NCI-H187 treated with DMSO at 0.1 percent for 48 hours (cell line): Measurements from ENCODE around the gene C5AR1.
"Not testable (repeated sequence)": the region's sequence is repeated elsewhere in the genome, so short reads cannot be mapped to it uniquely, and the experiment has no call there.

ENCODE experiments used
- DNase-seq: peaks from one replicate; lab custom pipeline; 2025; lab: John Stamatoyannopoulos, UW

C5AR1 gene

DNA sequence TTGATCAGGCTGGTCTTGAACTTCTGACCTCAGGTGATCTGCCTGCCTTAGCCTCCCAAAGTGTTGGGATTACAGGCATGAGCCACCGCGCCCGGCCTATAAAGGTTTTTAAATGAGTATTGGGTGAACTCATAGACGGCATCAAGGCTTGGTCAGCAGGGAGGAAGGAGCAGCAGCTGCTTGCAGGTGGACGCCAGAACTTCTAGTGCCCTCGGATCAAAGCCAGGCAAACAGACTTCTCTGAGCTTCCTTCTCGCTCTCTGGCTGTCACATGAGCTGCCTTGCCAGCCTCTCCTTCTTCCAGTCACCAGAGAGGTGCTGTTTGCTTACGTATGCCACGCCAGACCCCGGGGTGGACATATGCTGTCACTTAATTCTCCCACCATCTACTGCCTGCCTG, 55.8 kb downstream of the C5AR1 start:
- not testable (repeated sequence) for DNase-seq

DNA sequence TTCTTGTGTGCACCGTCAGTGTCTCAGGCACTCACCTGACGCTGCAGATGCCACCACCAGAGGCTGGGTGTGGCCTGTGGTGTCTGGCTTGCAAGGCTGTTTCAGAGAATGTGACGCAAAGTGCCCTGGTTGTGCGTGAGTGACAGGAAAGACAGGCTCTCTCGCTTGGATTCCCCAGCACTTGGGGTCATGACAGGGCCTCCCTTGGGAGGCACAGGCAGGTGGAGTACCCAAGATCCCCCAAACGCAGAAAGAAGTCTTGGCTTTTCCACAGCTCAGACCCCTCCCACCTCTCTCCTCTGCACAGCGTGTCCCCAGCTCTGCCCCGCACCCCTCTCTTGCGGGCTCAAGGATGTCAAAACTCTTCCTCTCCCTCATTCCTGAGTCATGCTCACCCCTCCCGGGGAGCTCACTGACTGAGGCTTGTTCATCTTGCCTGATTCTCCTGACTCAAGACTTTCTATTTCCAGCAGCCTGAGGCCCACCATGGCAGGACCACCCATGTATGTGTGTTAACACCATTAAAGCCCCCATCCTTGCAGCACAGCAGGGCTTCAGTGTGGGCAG, 60.5 kb downstream of the C5AR1 start:
- no peak for DNase-seq

DNA sequence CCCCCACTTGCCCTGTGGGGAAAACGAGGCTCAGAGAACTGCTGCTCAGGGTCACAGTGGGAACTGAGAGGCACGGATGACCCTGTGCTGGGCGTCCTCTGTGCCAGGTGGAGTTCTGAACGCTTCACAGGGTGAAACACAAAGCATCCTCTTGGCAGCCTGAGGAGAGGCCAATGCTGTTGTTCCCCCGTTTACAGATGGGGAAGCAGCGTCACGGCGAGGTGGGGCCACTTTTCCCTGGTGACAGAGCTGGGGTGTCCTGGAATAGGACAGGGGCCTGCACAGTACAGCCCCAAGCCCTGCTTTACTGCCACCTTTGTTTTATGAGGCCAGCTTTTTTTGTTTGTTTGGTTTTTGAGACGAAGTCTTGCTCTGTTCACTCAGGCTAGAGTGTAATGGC, 61.6 kb downstream of the C5AR1 start:
- no peak for DNase-seq
